Stimulated activated CD8-positive, alpha-beta memory T cell treated with anti-CD3 and anti-CD28 coated beads, Interleukin-4, amount 100 ng/mL, for 1 hour (primary cell): ENCODE measurements around the gene MEPE.
"Not testable (repeated sequence)": the region's sequence is repeated elsewhere in the genome, so short reads cannot be mapped to it uniquely, and the experiment has no call there.

Experiments
- DNase-seq, 2 donors: peaks; one replicate each; pipeline ENCODE4 v3.0.0-alpha.2; 2020; ENCODE audit warnings: low read depth in 2 of 2, low spot score in 1 of 2

The MEPE gene

GRCh38 chr4:87882321-87882720, 49.6 kb downstream of the MEPE start:
- no peak for DNase-seq

DNA sequence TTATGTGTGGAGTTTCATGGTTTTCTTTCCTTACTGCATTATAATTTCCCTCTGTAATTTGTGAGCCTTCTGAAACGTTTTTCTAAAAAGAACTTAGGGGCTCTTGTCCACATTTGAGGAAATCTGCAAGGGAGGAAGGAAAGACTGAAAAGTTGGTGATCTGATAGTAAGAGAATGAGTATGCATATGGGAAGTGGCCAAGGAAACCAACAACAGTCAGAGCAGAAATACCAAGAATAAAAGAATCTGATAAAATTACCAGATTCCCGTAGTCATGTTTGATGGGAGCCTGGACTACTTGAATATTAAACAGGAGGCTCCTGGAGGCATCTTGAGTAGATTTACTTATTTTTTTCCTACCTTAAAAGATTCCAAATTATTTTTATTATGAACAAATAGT, 50.1 kb downstream of the MEPE start:
- no peak for DNase-seq

DNA sequence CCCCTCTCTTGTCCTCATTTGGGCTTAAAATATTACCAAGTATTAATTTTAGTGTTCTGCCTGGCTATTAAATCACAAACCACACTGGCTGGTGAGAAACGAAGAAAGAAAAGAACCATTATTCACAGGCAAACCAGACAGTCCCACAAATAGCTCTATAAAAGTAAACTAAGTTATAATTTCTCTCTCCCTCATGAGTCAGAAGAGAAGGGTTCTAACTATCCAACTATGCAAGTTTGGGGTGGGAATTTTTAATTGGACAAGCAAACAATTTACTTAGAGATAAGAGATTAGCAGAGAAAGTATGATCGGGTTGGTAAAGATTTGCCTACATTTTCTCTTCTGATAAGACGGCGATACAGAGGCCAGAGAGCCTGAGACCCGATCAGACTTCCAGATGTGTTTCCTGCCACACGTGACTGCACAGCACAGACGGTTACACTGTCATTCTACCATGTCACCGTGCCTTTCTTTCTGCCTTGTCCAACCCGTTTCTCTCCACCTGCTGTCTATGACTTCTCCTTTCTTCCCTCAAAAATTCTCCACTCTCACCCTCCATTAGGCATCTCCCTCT, 52.3 kb downstream of the MEPE start:
- DNase-seq = no peak

- DNase-seq = no peak
Observed at GRCh38 chr4:87886083-87886482, 53.3 kb downstream of the MEPE start.

GRCh38 chr4:87890753-87891152, 58.0 kb downstream of the MEPE start:
- DNase-seq = not testable (repeated sequence)

DNA sequence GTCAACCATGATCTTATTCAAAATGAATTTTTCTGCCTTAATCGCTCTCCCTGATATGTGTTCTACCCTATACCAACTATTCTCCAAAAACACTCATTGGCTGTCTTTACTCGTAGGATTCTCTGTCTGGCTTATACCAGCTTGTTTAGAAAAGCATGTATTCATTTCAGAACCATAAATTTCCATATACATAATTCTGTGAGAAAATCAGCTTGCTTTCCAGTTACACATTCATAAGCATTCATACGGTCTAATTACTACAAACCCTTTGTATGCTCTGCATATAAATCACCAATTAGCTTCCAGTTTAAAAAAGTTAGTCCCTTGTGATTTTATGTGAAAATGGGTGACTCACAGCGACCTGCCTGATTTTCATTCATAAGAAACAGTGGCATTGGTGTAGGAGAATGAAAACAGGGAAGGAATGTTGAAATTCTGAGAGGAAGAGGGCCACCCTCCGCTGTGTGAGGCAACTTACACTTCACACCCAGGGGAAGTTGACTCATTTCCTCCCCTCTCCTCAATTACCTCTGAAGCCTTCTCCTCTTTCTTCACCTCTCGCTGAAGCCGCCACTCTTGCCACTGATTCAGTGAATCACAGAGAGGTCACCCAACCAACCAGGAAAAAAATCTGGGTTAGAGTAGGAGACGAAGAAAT, 63.3 kb downstream of the MEPE start:
- DNase-seq = peak in 1 of 2 donors; percentile 1
